ENCODE results near the gene COQ10A.

DNA sequence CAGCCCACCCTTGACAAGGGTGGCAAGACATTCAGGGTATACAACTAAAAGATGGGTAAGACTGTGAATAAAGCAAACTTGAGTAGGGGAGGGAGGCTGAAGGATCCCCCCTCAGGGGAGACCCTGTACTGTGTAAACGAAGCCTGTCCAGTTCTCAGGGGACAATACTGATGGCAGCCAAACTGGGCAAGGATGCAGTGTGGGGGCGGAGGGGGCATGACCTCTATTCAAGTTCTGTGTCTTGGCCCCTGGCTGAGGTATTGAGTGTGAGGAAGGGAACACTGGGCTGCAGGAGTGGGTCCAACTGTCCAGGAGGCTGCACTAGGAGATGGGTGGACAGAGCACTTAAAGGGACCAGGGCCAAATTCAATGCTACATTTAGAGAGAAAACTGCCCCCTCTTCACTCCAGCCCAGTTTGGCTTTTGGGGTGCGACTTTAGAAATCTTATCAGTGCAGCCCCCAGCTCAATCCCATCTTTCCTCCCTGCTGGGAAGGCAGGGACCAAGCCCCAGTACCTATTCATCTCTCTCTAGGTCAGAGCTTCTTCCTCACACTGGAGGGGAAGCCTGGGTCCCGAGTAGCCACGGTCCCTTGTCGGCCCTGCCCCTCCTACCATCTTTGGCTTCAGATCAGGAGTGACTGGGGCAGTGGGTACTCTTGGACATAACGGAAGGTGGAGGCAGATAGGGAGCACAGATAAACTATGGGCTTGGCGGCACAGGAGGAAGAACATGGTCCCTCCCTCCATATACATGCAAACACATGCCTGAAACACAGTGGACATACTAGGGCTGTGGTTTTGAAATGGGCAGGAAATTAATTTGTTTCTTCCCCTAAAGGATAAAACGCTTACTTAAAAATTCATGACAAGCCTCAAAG is 25.1 kb upstream of the COQ10A start:
- TF ChIP-seq, protein P1, sequence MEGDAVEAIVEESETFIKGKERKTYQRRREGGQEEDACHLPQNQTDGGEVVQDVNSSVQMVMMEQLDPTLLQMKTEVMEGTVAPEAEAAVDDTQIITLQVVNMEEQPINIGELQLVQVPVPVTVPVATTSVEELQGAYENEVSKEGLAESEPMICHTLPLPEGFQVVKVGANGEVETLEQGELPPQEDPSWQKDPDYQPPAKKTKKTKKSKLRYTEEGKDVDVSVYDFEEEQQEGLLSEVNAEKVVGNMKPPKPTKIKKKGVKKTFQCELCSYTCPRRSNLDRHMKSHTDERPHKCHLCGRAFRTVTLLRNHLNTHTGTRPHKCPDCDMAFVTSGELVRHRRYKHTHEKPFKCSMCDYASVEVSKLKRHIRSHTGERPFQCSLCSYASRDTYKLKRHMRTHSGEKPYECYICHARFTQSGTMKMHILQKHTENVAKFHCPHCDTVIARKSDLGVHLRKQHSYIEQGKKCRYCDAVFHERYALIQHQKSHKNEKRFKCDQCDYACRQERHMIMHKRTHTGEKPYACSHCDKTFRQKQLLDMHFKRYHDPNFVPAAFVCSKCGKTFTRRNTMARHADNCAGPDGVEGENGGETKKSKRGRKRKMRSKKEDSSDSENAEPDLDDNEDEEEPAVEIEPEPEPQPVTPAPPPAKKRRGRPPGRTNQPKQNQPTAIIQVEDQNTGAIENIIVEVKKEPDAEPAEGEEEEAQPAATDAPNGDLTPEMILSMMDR (IDR thresholded peaks at IDR 0.05), result no peak
- TF ChIP-seq, protein P2, sequence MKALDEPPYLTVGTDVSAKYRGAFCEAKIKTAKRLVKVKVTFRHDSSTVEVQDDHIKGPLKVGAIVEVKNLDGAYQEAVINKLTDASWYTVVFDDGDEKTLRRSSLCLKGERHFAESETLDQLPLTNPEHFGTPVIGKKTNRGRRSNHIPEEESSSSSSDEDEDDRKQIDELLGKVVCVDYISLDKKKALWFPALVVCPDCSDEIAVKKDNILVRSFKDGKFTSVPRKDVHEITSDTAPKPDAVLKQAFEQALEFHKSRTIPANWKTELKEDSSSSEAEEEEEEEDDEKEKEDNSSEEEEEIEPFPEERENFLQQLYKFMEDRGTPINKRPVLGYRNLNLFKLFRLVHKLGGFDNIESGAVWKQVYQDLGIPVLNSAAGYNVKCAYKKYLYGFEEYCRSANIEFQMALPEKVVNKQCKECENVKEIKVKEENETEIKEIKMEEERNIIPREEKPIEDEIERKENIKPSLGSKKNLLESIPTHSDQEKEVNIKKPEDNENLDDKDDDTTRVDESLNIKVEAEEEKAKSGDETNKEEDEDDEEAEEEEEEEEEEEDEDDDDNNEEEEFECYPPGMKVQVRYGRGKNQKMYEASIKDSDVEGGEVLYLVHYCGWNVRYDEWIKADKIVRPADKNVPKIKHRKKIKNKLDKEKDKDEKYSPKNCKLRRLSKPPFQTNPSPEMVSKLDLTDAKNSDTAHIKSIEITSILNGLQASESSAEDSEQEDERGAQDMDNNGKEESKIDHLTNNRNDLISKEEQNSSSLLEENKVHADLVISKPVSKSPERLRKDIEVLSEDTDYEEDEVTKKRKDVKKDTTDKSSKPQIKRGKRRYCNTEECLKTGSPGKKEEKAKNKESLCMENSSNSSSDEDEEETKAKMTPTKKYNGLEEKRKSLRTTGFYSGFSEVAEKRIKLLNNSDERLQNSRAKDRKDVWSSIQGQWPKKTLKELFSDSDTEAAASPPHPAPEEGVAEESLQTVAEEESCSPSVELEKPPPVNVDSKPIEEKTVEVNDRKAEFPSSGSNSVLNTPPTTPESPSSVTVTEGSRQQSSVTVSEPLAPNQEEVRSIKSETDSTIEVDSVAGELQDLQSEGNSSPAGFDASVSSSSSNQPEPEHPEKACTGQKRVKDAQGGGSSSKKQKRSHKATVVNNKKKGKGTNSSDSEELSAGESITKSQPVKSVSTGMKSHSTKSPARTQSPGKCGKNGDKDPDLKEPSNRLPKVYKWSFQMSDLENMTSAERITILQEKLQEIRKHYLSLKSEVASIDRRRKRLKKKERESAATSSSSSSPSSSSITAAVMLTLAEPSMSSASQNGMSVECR (CRISPR knock-in tag; IDR thresholded peaks at IDR 0.05; ENCODE audit: borderline replicate concordance), result no peak
- TF ChIP-seq, protein P3, sequence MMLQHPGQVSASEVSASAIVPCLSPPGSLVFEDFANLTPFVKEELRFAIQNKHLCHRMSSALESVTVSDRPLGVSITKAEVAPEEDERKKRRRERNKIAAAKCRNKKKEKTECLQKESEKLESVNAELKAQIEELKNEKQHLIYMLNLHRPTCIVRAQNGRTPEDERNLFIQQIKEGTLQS (CRISPR knock-in tag; conservative IDR thresholded peaks at IDR 0.05), result no peak
